HG03354 (cell line): ENCODE results near the gene AKAP1.
A peak's percentile ranks its signal among the peaks of the same experiment; 100 is the strongest.

Experiments
- ATAC-seq: cut with Tn5 transposase; IDR thresholded peaks from one replicate; pipeline ENCODE4 v1.9.1; 2021; ENCODE audit warnings: mild to moderate bottlenecking; ENCODE audit not compliant: unreplicated experiment, poor library complexity, severe bottlenecking

The AKAP1 gene, protein sequence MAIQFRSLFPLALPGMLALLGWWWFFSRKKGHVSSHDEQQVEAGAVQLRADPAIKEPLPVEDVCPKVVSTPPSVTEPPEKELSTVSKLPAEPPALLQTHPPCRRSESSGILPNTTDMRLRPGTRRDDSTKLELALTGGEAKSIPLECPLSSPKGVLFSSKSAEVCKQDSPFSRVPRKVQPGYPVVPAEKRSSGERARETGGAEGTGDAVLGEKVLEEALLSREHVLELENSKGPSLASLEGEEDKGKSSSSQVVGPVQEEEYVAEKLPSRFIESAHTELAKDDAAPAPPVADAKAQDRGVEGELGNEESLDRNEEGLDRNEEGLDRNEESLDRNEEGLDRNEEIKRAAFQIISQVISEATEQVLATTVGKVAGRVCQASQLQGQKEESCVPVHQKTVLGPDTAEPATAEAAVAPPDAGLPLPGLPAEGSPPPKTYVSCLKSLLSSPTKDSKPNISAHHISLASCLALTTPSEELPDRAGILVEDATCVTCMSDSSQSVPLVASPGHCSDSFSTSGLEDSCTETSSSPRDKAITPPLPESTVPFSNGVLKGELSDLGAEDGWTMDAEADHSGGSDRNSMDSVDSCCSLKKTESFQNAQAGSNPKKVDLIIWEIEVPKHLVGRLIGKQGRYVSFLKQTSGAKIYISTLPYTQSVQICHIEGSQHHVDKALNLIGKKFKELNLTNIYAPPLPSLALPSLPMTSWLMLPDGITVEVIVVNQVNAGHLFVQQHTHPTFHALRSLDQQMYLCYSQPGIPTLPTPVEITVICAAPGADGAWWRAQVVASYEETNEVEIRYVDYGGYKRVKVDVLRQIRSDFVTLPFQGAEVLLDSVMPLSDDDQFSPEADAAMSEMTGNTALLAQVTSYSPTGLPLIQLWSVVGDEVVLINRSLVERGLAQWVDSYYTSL

DNA sequence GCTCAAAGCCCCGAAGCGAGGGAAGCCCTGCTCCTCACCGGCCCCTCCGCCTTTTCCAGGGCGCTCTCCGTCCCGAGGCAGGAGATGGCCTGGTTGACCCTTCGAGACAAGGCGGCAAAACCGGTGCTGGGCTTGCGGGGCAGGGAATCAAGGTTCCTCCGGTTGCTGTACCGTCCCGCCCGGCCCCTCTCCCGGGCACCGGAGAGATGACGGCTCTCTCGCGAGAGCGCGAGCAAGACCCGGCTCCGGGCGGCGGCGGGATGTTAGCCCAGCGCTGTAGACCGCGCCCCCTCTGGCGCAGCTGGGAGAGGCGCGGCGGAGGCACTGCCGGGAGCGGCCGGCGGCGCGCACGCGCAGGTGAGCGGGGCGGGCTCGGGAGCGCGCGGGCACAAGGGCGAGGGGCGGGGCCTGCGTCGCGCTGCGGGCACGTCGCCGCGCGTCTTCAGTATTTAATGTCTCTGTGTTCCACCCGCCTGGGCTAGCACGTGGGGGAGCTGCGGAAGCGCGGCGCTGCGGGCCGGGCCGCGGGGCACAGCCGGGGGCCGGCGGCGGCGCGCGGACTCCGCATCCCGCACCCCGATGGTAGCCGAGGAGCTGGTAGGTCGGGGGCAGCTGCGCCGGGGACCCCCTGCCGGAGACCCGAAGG, at the start of gene AKAP1:
AKAP1 (plus strand) TSS at position 445 of the 646 bp plus-strand sequence. CDS start 20,219 bp downstream, outside the sequence.
- ATAC-seq = peak; percentile 92

DNA sequence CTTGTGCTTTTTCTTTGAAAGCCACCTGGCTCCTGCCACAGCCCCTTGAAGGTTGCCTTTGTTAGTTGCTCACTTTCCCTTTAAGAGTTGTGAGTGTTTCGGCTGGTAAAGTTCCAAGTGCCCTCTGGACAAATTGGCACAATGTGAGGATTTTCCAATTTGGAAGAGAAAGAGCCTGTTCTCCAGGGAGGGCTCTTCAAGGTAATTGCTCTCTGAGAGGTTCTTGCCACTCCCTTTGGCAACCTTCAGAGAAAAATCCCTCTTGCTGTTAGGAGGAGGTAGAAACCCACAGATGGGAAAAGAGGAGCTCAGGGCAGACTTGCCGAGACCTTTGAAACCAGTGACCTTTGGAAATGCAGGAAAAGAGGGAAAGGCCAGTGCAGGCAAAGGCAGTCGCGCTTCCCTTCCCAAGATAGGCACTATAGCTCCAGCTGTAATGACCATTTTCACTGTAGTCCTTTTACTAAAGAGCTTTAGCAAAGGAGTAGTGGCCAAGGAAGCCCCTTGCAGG, 49.0 kb upstream of the AKAP1 start:
- no peak for ATAC-seq

DNA sequence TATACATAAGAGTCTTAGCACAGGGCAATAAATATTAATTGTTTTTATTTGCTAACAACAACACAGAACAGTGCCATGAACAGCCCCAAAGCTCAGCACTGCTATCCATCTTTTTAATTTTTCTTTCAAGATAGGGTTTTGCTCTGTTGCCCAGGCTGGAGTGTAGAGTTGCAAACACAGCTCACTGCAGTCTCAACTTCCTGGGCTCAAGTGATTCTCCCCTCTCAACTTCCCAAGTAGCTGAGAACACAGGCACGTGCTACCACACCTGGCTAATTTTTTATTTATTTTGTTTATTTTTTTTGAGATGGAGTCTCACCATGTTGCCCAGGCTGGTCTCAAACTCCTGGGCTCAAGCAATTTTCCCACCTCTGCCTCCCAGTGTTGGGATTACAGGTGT, 47.6 kb upstream of the AKAP1 start:
- no peak for ATAC-seq

DNA sequence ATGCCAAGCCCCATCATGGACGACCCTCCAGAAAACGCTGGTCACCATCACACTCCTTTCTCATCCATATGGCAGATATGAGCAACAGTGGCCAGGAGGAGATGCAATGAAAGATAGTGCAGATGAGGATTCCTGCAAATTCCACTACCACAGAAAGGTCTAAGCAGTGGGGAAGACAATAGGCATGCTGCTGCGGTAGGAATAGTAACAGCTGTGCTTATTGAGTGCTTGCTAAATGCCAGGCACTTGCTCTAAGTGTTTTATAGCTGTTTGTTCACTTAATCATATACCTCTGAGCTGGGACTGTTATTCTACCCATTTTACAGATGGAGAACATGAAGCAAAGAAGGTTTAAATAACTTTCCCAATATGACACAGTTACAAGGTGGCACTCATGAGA, 46.6 kb upstream of the AKAP1 start:
- ATAC-seq = no peak

DNA sequence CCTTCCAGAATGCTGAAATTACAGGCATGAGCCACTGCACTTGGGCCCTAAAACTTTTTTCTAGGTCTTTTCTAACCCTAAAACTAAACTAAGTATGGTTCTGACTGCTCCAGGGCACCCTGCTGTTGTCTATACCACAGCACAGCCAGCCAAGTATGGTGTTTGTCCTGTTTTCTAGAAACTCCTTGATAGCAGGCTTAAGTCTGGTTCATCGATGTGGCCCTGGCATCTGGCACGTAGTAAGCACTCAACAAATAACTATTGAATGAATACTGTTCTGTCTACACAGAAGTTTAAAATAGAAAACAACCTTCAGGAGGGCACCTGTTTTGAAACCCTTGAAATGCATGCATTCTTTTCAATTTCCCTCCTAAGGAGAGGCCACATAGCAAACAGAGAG, 44.5 kb upstream of the AKAP1 start:
- no peak for ATAC-seq

DNA sequence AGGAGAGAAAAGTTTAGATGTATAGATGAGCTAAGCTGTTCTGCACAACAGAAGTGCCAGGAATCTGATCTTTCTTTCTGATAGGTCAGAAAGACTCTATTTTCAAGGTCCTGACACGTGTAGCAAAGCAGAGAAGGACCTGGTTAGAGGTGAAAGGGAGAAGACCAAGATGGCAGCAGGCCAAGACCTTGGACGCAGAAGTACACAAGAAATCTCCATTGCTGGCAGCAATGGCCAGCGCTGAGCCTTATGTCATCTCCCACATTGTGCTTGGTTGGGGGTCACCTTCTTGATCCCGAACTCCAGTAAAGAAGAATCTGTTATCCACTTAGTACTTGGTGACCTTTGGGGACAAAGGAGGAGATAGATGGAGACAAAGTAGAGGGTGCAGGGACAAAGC, 41.8 kb upstream of the AKAP1 start:
- ATAC-seq = no peak

DNA sequence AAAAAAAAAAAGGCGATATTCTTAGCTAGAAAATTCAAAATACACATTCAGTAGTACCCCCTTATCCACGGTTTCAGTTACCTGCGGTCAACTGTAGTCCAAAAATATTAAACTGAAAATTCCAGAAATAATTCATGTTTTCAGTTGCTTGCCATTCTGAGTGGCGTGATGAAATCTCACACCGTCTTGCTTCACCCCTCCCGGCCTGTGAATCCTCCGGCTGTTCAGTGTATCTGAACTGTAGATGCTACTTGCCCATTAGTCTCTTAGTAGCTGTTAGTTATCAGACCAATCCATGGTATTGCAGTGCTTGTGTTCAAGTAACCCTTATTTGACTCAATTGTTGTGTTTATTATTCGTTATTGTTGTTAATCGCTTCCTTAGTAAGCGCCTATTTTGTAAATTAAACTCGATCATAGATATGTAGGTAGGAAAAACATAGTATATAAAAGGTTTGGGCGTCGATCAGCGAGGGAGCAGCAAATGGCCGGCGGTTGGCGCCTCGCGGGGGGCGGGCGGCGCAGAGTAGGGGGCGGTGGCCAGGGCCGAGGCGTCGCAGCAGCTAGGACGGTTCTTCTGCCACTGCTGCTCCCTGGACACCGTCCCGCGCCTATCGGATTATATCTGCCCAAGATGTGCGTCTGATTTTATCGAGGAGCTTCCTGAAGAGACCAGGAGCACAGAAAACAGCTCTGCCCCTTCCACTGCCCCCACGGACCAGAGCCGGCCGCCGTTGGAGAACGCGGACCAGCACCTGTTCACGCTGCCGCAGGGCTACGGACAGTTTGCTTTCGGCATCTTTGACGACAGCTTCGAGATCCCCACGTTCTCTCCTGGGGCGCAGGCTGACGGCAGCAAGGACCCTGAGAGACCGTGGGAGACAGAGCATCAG, 39.8 kb upstream of the AKAP1 start:
- no peak for ATAC-seq

DNA sequence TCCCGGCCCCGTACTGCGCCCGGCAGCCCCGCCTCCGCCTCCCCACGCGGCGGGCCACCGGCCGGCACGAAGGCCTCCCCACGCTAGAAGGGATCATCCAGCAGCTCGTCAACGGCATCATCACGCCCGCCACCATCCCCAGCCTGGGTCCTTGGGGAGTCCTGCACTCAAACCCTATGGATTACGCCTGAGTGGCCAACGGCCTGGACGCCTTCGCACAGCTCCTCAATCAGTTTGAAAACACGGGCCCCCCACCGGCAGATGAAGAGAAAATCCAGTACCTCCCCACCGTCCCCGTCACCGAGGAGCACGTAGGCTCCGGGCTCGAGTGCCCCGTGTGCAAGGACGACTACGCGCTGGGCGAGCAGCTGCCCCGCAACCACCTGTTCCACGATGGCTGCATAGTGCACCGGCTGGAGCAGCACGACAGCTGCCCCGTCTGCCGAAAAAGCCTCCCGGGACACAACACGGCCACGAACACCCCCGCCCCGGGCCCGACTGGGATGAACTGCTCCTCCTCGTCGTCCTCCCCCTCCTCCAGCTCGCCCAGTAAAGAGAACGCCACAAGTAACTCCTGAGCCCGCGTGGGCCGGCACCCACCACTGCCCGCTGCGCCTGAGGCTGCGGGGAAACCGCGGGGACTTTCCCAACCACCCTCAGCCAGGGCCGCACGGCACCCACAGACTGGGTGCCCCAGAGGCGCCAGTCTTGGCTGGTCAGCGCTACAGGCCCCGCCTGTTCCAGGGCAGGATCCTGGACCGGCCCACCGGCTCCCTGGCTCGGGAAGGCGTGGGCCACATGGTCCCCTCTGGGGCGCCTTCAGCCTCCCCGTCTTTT, 39.0 kb upstream of the AKAP1 start:
- peak; percentile 56 for ATAC-seq

DNA sequence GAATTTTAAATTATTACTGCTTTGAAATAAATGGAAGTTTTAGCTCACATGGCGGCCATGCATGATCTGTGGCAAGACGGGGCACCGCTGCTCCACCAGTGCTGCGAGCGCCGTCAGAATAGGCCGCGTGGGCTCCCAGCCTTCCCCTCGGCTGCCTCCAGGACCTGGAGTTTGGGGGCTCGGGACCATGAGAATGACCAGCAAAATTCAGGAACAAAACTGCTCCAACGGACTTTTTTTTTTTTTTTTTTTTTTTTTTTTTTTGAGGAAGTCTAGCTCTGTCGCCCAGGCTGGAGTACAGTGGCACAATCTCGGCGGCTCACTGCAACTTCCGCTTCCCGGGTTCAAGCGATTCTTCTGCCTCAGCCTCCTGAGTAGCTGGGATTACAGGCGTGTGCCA, 38.3 kb upstream of the AKAP1 start:
- no peak for ATAC-seq

DNA sequence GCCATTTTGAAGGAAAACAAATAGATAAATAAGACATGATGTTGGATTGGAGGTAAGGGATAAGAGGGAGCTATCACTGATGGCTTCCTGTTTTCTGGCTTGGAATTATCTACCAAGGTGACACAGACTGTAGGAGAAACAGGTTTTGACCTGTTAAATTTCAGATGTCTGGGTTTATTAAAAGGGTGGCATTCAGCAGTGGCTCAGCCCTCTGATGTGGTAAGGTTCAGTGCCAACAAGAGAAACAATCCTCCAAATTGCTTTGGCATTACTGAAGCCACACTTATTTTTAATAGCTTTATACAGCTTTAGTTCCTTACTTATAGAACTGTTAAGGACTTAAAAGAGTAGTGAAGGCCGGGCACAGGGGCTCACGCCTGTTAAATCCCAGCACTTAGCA, 37.0 kb upstream of the AKAP1 start:
- ATAC-seq = no peak

DNA sequence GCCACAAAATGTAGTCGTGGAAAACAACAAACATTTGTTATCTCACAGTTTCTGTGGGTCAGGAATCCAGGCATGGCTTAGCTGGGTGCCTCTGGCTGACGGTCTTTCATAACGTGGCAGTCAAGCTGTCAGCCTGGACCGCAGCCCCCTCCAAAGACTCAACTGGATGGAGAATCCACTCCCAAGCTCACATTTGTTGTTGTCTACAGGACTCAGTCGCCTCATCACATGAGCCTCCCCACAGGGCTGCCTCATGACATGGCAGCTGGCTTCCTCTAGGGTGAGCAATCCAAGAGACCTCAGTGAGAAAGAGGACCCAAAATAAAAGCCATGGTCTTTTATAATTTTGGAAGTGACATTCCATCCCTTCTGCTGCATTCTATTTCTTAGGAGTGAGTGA, 34.7 kb upstream of the AKAP1 start:
- no peak for ATAC-seq

DNA sequence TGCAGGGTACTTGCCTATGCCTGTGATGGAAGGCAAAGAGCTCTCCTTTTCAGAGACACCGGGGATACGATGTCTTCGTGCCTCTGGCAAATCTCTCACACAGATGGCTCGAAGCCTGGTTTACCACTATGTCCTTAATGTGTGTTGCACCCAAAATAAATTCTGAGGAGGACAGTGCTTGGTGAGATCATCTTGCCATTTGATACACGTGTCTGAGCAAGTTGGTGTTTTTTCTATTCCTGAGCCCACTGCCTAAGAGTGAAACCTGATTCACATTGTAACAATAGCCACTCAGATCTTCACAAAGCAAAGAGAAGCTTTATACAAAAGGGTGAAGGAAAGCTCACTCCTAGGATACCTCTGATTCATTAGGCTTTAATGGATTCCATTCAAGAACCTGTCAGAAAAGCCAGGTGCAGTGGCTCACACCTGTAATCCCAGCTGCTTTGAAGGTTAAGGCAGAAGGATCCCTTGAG, 33.1 kb upstream of the AKAP1 start:
- no peak for ATAC-seq

DNA sequence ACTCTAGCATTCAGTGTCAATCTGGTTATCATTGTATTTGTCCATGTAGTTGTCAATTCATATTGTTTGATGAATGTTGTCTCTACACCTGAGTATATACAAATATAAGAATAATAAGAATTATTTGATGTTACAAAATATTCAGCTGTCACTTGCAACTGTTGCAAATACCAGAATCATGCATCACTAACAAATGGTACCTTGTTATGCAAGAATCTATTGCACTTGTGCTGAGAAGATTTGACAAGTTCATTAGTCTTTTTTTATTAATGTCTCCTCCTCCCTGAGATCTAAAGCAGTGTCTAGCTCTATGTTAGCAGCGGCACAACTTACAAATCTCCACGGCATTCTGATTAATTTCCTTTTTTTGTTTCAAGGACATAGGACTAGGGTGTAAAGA, 22.2 kb upstream of the AKAP1 start:
- ATAC-seq = no peak

DNA sequence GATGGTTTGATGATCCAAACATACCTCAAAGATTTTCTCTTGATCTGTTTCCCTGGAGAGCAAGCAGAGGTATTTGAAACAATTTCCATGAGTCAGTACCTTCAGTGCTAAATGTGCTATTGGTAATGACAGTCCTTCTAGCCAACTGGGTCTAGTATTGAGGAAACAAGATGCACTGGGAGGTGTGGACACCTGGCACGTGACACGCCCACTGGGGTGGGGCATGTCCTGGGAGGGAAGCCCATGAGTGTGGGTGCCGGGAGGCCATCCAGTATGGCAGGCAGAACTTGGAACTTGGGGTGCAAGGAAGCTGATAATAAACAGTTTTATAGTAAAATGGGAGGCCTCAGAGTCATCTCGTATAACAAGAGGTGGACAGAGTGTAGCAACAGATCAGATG, 17.9 kb upstream of the AKAP1 start:
- no peak for ATAC-seq

DNA sequence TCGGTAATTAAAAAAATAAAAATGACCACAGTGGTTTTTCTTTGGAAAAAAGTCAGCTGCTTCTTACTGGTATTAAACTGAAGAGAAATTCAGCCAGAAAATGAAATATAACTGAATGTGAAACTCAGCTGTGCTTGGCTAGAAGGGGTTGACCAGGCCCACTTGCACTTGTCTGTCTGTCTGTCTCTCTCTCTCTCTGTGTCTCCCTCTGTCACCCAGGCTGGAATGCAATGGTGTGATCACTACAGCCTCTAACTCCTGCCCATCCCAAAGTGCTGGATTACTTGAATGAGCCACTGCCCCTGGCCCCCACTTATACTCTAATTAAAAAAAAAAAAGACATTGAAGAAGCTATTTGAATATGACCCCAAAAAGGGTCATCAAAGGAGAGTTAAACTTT, 17.3 kb upstream of the AKAP1 start:
- no peak for ATAC-seq

DNA sequence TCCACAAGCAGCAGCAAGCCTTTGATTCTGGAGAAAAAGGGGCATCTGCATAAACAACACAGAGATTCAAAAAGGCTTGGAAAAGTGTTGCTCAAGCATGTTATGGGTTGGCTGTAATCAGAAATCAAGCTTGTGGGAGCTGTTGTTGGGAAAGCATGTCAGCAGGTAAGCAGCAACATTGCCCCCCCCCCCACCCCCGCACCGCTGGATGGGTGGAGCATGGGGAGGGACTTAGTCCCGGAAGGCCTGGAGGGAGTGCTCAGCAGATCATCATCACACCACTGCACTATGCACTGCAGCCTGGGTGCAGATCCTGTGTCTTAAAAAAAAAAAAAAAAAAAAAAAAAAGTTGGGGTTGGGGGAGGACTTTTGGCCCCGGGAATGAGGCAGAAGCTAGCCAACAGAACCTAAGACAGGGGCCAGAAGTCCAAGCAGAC, 16.8 kb upstream of the AKAP1 start:
- ATAC-seq = no peak

DNA sequence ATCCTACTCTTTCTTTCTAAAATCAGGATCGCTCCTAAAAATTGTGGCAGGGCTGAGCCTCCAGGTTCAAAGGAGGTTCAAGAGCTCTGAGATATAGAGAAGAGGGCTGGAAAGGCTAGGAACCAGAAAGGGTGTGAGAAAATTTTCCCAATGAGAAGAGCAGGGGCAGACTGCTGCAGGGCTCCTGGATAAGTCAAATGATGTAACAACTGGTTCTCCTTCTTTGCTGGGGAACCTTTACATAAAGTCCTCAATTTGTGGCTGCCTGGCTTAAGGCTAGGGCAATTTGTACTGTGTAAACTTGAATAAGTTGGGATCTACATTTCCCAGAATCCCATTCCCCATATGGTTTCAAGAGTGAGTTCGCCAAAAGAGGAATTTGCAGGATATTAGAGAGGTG, 16.3 kb upstream of the AKAP1 start:
- no peak for ATAC-seq
